ENCODE measurements around the gene NUDT4B. TPM values are rescaled to one million over a fixed set of nuclear protein-coding genes. Genes with fewer than 3 reads are reported as not detected.
A peak's percentile ranks its signal among the peaks of the same experiment; 100 is the strongest.
"Not testable (repeated sequence)": the region's sequence is repeated elsewhere in the genome, so short reads cannot be mapped to it uniquely, and the experiment has no call there.

Gene NUDT4B
- 10 to 100 TPM; 17.8 to 47.0 TPM for total RNA-seq

GRCh38 chr1:148748563-148749334, at the start of gene NUDT4B:
Gene NUDT4B (plus strand): TSS chr1:148748774. CDS start chr1:148748953, 179 bp downstream.
- DNase-seq (ENCODE audit: low spot score); H3K4me3 ChIP-seq; H3K27ac ChIP-seq; H3K4me1 ChIP-seq (ENCODE audit: control insufficient read depth in 1 of 2, low read depth in 2 of 2); H3K9me3 ChIP-seq; H3K27me3 ChIP-seq (replicated peaks; ENCODE audit: insufficient read depth); H3K36me3 ChIP-seq: not testable (repeated sequence)
- ATAC-seq (ENCODE audit: insufficient number of reproducible peaks, low FRiP score, low read depth): peak; percentile 78

- not testable (repeated sequence) for H3K27ac ChIP-seq; H3K4me3 ChIP-seq; ATAC-seq (ENCODE audit: insufficient number of reproducible peaks, low FRiP score, low read depth); H3K27me3 ChIP-seq (replicated peaks; ENCODE audit: insufficient read depth); H3K36me3 ChIP-seq; H3K9me3 ChIP-seq; DNase-seq (ENCODE audit: low spot score); H3K4me1 ChIP-seq (ENCODE audit: control insufficient read depth in 1 of 2, low read depth in 2 of 2)
Measured at GRCh38 chr1:148699357-148699756, 49.2 kb upstream of the NUDT4B start.

- H3K9me3 ChIP-seq; H3K27me3 ChIP-seq (replicated peaks; ENCODE audit: insufficient read depth); H3K27ac ChIP-seq; DNase-seq (ENCODE audit: low spot score); H3K4me3 ChIP-seq; H3K36me3 ChIP-seq; ATAC-seq (ENCODE audit: insufficient number of reproducible peaks, low FRiP score, low read depth); H3K4me1 ChIP-seq (ENCODE audit: control insufficient read depth in 1 of 2, low read depth in 2 of 2): not testable (repeated sequence)
Measured at GRCh38 chr1:148702242-148702641, 46.3 kb upstream of the NUDT4B start.

- H3K4me3 ChIP-seq; H3K4me1 ChIP-seq (ENCODE audit: control insufficient read depth in 1 of 2, low read depth in 2 of 2); ATAC-seq (ENCODE audit: insufficient number of reproducible peaks, low FRiP score, low read depth): not testable (repeated sequence)
Measured at GRCh38 chr1:148703973-148704591, 44.5 kb upstream of the NUDT4B start.

GRCh38 chr1:148705316-148705948, 43.1 kb upstream of the NUDT4B start:
- not testable (repeated sequence) for H3K4me1 ChIP-seq (ENCODE audit: control insufficient read depth in 1 of 2, low read depth in 2 of 2); H3K36me3 ChIP-seq; H3K27ac ChIP-seq; H3K4me3 ChIP-seq; H3K9me3 ChIP-seq; DNase-seq (ENCODE audit: low spot score); ATAC-seq (ENCODE audit: insufficient number of reproducible peaks, low FRiP score, low read depth); H3K27me3 ChIP-seq (replicated peaks; ENCODE audit: insufficient read depth)

More at GRCh38 chr1:148703973-148704591, 44.5 kb upstream of the NUDT4B start:
- H3K27ac ChIP-seq; H3K27me3 ChIP-seq (replicated peaks; ENCODE audit: insufficient read depth); H3K9me3 ChIP-seq; DNase-seq (ENCODE audit: low spot score); H3K36me3 ChIP-seq: not testable (repeated sequence)

GRCh38 chr1:148708779-148709333, 39.7 kb upstream of the NUDT4B start:
- not testable (repeated sequence) for H3K4me1 ChIP-seq (ENCODE audit: control insufficient read depth in 1 of 2, low read depth in 2 of 2); H3K36me3 ChIP-seq; H3K9me3 ChIP-seq; H3K27ac ChIP-seq; H3K4me3 ChIP-seq; ATAC-seq (ENCODE audit: insufficient number of reproducible peaks, low FRiP score, low read depth); H3K27me3 ChIP-seq (replicated peaks; ENCODE audit: insufficient read depth); DNase-seq (ENCODE audit: low spot score)

- not testable (repeated sequence) for H3K27me3 ChIP-seq (replicated peaks; ENCODE audit: insufficient read depth); H3K27ac ChIP-seq; H3K4me3 ChIP-seq; DNase-seq (ENCODE audit: low spot score); H3K4me1 ChIP-seq (ENCODE audit: control insufficient read depth in 1 of 2, low read depth in 2 of 2); H3K9me3 ChIP-seq; ATAC-seq (ENCODE audit: insufficient number of reproducible peaks, low FRiP score, low read depth); H3K36me3 ChIP-seq
Measured at GRCh38 chr1:148710772-148711523, 37.6 kb upstream of the NUDT4B start.

- ATAC-seq (ENCODE audit: insufficient number of reproducible peaks, low FRiP score, low read depth); H3K4me3 ChIP-seq; H3K27me3 ChIP-seq (replicated peaks; ENCODE audit: insufficient read depth); DNase-seq (ENCODE audit: low spot score); H3K4me1 ChIP-seq (ENCODE audit: control insufficient read depth in 1 of 2, low read depth in 2 of 2); H3K36me3 ChIP-seq; H3K9me3 ChIP-seq; H3K27ac ChIP-seq: not testable (repeated sequence)
Measured at GRCh38 chr1:148712353-148712752, 36.2 kb upstream of the NUDT4B start.

- H3K36me3 ChIP-seq; DNase-seq (ENCODE audit: low spot score); H3K4me1 ChIP-seq (ENCODE audit: control insufficient read depth in 1 of 2, low read depth in 2 of 2); H3K9me3 ChIP-seq; ATAC-seq (ENCODE audit: insufficient number of reproducible peaks, low FRiP score, low read depth); H3K27ac ChIP-seq; H3K27me3 ChIP-seq (replicated peaks; ENCODE audit: insufficient read depth); H3K4me3 ChIP-seq: not testable (repeated sequence)
Measured at GRCh38 chr1:148715518-148715917, 33.1 kb upstream of the NUDT4B start.

GRCh38 chr1:148716966-148717520, 31.5 kb upstream of the NUDT4B start:
- not testable (repeated sequence) for H3K27ac ChIP-seq; DNase-seq (ENCODE audit: low spot score); H3K4me3 ChIP-seq; H3K36me3 ChIP-seq; H3K27me3 ChIP-seq (replicated peaks; ENCODE audit: insufficient read depth); H3K9me3 ChIP-seq; H3K4me1 ChIP-seq (ENCODE audit: control insufficient read depth in 1 of 2, low read depth in 2 of 2); ATAC-seq (ENCODE audit: insufficient number of reproducible peaks, low FRiP score, low read depth)

GRCh38 chr1:148720918-148721317, 27.7 kb upstream of the NUDT4B start:
- not testable (repeated sequence) for ATAC-seq (ENCODE audit: insufficient number of reproducible peaks, low FRiP score, low read depth); H3K9me3 ChIP-seq; H3K27me3 ChIP-seq (replicated peaks; ENCODE audit: insufficient read depth); H3K4me3 ChIP-seq; DNase-seq (ENCODE audit: low spot score); H3K36me3 ChIP-seq; H3K27ac ChIP-seq; H3K4me1 ChIP-seq (ENCODE audit: control insufficient read depth in 1 of 2, low read depth in 2 of 2)

Measured in thoracic aorta (tissue), 2 donors.